Measurements from ENCODE around the gene CBX4.

Gene CBX4

GRCh38 chr17:79839356-79840268 is at the start of gene CBX4 (continued):
- TF ChIP-seq ZNF223 (tag by site-specific recombination; IDR thresholded peaks at IDR 0.05) (0 out of 2 replicates have a peak, but pooled peaks have one; percentile 20), ZNF48 (tag by site-specific recombination; IDR thresholded peaks at IDR 0.05) (no peak), ZNF266 (tag by site-specific recombination; IDR thresholded peaks at IDR 0.05; ENCODE audit: low read depth) (no peak), MEIS1 (CRISPR knock-in tag; IDR thresholded peaks at IDR 0.05; ENCODE audit: borderline replicate concordance) (no peak), ZNF785 (tag by site-specific recombination; IDR thresholded peaks at IDR 0.05) (peak; percentile 96), KLF1 (tag by site-specific recombination; IDR thresholded peaks at IDR 0.05) (peak; percentile 95), ZNF157 (tag by site-specific recombination; IDR thresholded peaks at IDR 0.05) (peak; percentile 8; the same call in 1 of the 2 replicates), ZFP37 (tag by site-specific recombination; IDR thresholded peaks at IDR 0.05) (0 out of 2 replicates have a peak, but pooled peaks have one; percentile 59), ZNF548 (tag by site-specific recombination; IDR thresholded peaks at IDR 0.05) (no peak), ZNF2 (tag by site-specific recombination; IDR thresholded peaks at IDR 0.05) (peak; percentile 97), ZNF239 (tag by site-specific recombination; IDR thresholded peaks at IDR 0.05) (no peak), ZNF394 (tag by site-specific recombination; IDR thresholded peaks at IDR 0.05; ENCODE audit: borderline replicate concordance) (peak; percentile 81), ZNF670 (tag by site-specific recombination; IDR thresholded peaks at IDR 0.05; ENCODE audit: low read depth) (no peak), ZNF76 (tag by site-specific recombination; IDR thresholded peaks at IDR 0.05; ENCODE audit: borderline replicate concordance, low read depth) (peak; percentile 77), ZNF580 (tag by site-specific recombination; IDR thresholded peaks at IDR 0.05) (peak; percentile 79; the same call in 1 of the 2 replicates), ZFHX2 (tag by site-specific recombination; conservative IDR thresholded peaks at IDR 0.05) (peak; percentile 94), OVOL3 (tag by site-specific recombination; IDR thresholded peaks at IDR 0.05) (no peak), PBX3 (CRISPR knock-in tag; IDR thresholded peaks at IDR 0.05) (no peak), ZNF449 (tag by site-specific recombination; IDR thresholded peaks at IDR 0.05) (no peak), ZNF792 (tag by site-specific recombination; IDR thresholded peaks at IDR 0.05) (no peak), ZNF280D (tag by site-specific recombination; IDR thresholded peaks at IDR 0.05) (no peak), ZBTB17 (tag by site-specific recombination; IDR thresholded peaks at IDR 0.05) (peak; percentile 88), ZXDB (tag by site-specific recombination; IDR thresholded peaks at IDR 0.05) (peak; percentile 79), WT1 (tag by site-specific recombination; IDR thresholded peaks at IDR 0.05) (peak; percentile 75; the same call in 1 of the 2 replicates), SP7 (tag by site-specific recombination; IDR thresholded peaks at IDR 0.05) (peak; percentile 93), RBAK (tag by site-specific recombination; IDR thresholded peaks at IDR 0.05) (no peak), ZNF747 (tag by site-specific recombination; IDR thresholded peaks at IDR 0.05) (no peak), ZSCAN23 (tag by site-specific recombination; IDR thresholded peaks at IDR 0.05) (peak; percentile 61; the same call in 1 of the 2 replicates), SP2 (tag by site-specific recombination; IDR thresholded peaks at IDR 0.05) (peak; percentile 73), ZNF37A (tag by site-specific recombination; IDR thresholded peaks at IDR 0.05) (no peak)
- TF ChIP-seq, protein P1, sequence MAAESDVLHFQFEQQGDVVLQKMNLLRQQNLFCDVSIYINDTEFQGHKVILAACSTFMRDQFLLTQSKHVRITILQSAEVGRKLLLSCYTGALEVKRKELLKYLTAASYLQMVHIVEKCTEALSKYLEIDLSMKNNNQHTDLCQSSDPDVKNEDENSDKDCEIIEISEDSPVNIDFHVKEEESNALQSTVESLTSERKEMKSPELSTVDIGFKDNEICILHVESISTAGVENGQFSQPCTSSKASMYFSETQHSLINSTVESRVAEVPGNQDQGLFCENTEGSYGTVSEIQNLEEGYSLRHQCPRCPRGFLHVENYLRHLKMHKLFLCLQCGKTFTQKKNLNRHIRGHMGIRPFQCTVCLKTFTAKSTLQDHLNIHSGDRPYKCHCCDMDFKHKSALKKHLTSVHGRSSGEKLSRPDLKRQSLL (tag by site-specific recombination; IDR thresholded peaks at IDR 0.05) = peak; percentile 74
- TF ChIP-seq, protein P2, sequence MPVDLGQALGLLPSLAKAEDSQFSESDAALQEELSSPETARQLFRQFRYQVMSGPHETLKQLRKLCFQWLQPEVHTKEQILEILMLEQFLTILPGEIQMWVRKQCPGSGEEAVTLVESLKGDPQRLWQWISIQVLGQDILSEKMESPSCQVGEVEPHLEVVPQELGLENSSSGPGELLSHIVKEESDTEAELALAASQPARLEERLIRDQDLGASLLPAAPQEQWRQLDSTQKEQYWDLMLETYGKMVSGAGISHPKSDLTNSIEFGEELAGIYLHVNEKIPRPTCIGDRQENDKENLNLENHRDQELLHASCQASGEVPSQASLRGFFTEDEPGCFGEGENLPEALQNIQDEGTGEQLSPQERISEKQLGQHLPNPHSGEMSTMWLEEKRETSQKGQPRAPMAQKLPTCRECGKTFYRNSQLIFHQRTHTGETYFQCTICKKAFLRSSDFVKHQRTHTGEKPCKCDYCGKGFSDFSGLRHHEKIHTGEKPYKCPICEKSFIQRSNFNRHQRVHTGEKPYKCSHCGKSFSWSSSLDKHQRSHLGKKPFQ (tag by site-specific recombination; IDR thresholded peaks at IDR 0.05) = peak; percentile 18; the same call in 1 of the 2 replicates
